Choroid plexus epithelial cell (primary cell): ENCODE measurements around the gene BTG2.
"Not testable (repeated sequence)": the region's sequence is repeated elsewhere in the genome, so short reads cannot be mapped to it uniquely, and the experiment has no call there.

Experiments
- DNase-seq: peaks from one replicate; pipeline ENCODE4 v3.0.0-alpha.2; 2010; ENCODE audit warnings: low read depth
- H3K4me3 ChIP-seq: 2 replicates; pipeline ENCODE4 v1.5.1; 2011; ENCODE audit warnings: low read depth, mild to moderate bottlenecking, control low read depth, low read length, moderate library complexity
- TF ChIP-seq, protein P1 (sequence below): conservative IDR thresholded peaks from 2 replicates; pipeline ENCODE4 v1.5.1; 2011; ENCODE audit warnings: low read depth, mild to moderate bottlenecking, control low read depth, inconsistent platforms, low read length, moderate library complexity

BTG2 gene, protein sequence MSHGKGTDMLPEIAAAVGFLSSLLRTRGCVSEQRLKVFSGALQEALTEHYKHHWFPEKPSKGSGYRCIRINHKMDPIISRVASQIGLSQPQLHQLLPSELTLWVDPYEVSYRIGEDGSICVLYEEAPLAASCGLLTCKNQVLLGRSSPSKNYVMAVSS

DNA sequence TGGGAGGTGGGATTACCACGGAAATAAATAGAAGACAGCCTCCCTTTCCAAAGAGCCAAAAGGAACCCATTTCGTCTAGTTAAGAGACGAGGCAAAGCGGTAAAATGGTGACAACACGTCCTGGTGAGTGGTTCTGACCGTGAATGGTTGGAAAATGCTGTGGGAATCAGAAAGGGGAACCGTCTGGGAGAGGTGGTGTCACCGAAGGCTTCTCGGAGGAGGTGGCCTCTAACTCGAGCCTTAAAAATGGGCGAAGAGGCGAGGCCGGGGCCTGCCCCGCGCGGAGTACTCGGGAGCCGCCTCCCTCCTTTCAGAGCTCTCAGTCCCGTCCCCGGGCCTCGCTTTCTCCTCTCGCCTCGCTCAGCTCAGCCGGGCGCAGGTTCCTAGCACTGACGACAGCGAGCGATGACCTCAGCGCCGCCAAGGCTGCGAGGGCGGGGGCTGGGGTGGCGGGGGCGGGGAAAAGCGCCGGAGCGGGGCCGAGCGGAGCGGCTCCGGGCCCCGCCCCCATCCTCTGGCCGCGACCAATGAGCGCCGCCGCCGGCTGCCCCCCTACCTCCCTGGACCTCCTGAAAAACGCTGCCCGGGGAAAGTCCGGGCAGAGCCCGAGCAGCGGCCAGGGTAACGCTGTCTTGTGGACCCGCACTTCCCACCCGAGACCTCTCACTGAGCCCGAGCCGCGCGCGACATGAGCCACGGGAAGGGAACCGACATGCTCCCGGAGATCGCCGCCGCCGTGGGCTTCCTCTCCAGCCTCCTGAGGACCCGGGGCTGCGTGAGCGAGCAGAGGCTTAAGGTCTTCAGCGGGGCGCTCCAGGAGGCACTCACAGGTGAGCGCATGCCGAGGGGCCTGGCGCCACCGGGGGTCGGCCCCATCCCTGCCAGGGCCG is at the start of gene BTG2:
Gene BTG2 (plus strand): TSS at position 601 of the 890 bp plus-strand sequence. CDS start 88 bp downstream, at position 689.
- peak within 1 kb of the TSS; percentile 84 for H3K4me3 ChIP-seq
- DNase-seq: peak; percentile 86
- TF ChIP-seq, protein P1, sequence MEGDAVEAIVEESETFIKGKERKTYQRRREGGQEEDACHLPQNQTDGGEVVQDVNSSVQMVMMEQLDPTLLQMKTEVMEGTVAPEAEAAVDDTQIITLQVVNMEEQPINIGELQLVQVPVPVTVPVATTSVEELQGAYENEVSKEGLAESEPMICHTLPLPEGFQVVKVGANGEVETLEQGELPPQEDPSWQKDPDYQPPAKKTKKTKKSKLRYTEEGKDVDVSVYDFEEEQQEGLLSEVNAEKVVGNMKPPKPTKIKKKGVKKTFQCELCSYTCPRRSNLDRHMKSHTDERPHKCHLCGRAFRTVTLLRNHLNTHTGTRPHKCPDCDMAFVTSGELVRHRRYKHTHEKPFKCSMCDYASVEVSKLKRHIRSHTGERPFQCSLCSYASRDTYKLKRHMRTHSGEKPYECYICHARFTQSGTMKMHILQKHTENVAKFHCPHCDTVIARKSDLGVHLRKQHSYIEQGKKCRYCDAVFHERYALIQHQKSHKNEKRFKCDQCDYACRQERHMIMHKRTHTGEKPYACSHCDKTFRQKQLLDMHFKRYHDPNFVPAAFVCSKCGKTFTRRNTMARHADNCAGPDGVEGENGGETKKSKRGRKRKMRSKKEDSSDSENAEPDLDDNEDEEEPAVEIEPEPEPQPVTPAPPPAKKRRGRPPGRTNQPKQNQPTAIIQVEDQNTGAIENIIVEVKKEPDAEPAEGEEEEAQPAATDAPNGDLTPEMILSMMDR: no peak

DNA sequence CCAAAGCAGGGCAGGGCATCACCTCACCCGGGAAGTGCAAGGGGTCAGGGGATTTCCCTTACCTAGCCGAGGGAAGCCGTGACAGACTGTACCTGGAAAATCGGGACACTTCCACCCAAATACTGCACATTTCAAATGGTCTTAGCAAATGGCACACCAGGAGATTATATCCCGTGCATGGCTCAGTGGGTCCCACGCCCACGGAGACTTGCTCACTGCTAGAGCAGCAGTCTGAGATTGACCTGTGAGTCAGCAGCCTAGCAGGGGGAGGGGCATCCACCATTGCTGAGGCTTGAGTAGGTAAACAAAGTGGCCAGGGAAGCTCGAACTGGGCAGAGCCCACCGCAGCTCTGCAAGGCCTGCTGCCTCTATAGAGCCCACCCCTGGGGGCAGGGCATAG is 48.7 kb upstream of the BTG2 start:
- not testable (repeated sequence) for DNase-seq, H3K4me3 ChIP-seq

DNA sequence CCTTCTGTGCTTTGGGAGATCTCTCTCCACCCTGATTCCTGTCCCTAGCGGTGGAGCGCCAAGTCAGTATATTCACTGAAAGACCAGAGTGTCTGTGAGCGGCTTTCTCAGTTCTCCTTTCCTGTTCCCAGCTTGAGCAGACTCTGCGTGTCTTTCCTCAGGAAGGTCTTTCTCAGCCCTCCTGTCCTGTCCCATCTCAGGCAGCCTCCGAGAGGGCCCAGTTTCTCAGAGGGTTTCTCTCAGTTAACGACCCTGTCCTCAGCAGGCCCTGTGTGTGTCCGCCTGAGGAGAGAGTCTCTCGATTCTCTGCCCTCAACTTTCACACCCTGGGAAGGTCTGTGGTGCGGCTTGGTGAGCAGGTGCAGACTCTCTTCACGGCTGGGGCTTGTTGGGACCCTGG is 41.8 kb upstream of the BTG2 start:
- TF ChIP-seq, protein P1: no peak
- no peak overlapping the region for H3K4me3 ChIP-seq
- no peak for DNase-seq

DNA sequence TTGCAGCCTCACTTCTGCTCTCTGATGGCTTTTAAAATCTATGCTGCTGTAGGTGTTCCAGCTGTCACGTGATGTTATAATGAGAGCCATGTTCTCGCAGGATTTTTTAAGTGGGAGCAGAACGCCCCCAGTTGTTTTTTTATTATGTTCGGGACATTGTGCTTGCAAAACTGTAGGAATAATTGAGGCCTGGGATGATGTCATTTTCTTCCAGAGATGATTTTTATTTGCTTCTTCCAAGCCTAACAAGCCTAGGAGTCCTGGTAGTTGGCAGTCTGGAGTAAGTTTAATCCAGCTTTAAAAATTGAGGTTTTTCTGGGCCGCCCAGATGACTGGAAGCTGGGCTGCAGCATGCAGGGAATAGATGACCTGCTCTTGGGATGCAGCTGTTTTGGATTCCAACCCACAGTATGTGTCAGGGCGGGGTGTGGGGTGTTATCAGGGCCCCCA is 41.2 kb upstream of the BTG2 start:
- DNase-seq: no peak
- TF ChIP-seq, protein P1: no peak
- no peak overlapping the region for H3K4me3 ChIP-seq

DNA sequence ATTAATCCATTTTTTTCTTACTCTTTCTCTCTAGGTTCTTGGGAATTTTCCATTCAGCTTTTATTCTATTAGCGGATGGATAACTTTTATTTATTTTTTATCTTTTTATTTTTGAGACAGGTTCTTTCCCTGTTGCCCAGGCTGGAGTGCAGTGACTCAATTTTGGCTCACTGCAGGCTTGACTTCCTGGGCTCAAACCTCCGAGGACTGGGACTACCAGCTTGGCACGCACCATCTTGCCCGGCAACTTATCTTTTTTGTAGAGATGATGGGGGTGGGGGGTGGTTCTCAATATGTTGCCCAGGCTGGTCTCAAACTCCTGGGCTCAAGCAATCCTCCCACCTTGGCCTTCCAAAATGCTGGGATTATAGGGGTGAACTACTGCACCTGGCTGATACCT is 39.8 kb upstream of the BTG2 start:
- TF ChIP-seq, protein P1: no peak
- H3K4me3 ChIP-seq: no peak overlapping the region
- DNase-seq: no peak

DNA sequence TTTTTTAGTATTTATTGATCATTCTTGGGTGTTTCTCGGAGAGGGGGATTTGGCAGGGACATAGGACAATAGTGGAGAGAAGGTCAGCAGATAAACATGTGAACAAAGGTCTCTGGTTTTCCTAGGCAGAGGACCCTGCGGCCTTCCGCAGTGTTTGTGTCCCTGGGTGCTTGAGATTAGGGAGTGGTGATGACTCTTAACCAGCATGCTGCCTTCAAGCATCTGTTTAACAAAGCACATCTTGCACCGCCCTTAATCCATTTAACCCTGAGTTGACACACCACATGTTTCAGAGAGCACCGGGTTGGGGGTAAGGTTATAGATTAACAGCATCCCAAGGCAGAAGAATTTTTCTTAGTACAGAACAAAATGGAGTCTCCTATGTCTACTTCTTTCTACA is 39.2 kb upstream of the BTG2 start:
- DNase-seq, H3K4me3 ChIP-seq: not testable (repeated sequence)

DNA sequence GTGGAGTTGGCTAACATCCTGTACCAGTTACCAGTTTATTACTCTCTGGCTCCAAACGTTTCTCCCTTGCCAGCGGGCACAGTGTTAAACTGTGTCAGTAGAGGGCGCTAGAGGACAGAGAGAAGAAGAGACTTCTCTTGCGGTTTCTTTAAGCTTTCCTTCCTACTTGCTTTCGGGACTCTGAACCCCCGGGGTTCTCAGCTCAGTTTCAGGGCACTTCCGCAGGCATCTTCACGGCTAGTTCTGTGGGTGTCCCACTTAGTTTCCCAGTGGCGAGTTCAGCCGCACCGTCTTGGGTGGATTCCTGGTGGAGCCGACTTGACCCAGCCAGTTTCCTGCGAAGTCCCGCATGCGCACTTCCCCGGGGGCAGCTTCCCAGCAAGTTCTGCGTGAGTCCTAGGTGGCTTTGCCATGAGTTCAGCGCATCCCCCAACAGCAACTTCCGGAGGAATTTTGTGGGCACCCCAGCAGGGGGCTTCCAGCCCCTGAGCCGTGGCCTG is 37.9 kb upstream of the BTG2 start:
- TF ChIP-seq, protein P1: peak; percentile 94
- peak; percentile 88 for DNase-seq

DNA sequence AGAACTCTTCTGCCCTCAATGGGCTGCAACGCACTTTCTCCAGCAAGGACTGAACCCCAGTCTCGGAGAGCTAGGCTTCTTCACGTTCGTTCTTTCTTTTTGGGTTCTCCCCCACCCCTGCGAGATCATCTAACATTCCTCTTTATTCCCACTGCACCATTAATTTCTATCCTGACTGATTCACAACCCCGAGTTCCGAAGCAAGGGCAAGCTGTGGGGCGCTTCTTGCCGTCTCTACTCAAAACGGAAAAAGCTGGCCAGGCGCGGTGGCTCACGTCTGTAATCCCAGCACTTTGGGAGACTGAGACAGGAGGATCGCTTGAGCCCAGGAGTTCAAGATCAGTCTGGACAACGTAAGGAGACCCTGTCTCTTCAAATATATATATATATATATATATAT is 37.4 kb upstream of the BTG2 start:
- peak overlapping the region; percentile 74 for H3K4me3 ChIP-seq
- TF ChIP-seq, protein P1: no peak
- DNase-seq: no peak

More for the DNA sequence above, 37.9 kb upstream of the BTG2 start:
- peak overlapping the region; percentile 74 for H3K4me3 ChIP-seq
